HG03045 (cell line): Measurements from ENCODE around the gene CCL13.

Source experiments
- ATAC-seq: cut with Tn5 transposase; IDR thresholded peaks from one replicate; pipeline ENCODE4 v1.9.1; 2021; ENCODE audit warnings: mild to moderate bottlenecking, moderate library complexity; ENCODE audit not compliant: unreplicated experiment

Gene CCL13

GRCh38 chr17:34361478-34362061 is 5.3 kb downstream of the CCL13 start:
- ATAC-seq = no peak

GRCh38 chr17:34363183-34363661 is 6.9 kb downstream of the CCL13 start, which contains the start of gene CCL1:
CCL1 (minus strand) TSS chr17:34363233; CDS start chr17:34363161, 72 bp downstream.
- ATAC-seq = no peak

GRCh38 chr17:34364751-34365150 is 8.5 kb downstream of the CCL13 start:
- ATAC-seq = no peak

GRCh38 chr17:34365340-34365739 is 9.1 kb downstream of the CCL13 start:
- ATAC-seq = no peak

- ATAC-seq = no peak
Observed at GRCh38 chr17:34366010-34366409, 9.7 kb downstream of the CCL13 start.

- no peak for ATAC-seq
Observed at GRCh38 chr17:34366529-34367107, 10.3 kb downstream of the CCL13 start.

GRCh38 chr17:34367486-34368195 is 11.4 kb downstream of the CCL13 start:
- no peak for ATAC-seq

GRCh38 chr17:34368196-34368945 is 12.1 kb downstream of the CCL13 start:
- ATAC-seq = no peak

GRCh38 chr17:34368946-34369500 is 12.7 kb downstream of the CCL13 start:
- no peak for ATAC-seq

GRCh38 chr17:34369571-34369970 is 13.3 kb downstream of the CCL13 start:
- no peak for ATAC-seq

- no peak for ATAC-seq
Observed at GRCh38 chr17:34370376-34370996, 14.2 kb downstream of the CCL13 start.

GRCh38 chr17:34370997-34371395 is 14.7 kb downstream of the CCL13 start:
- ATAC-seq = peak; percentile 62

- ATAC-seq = no peak
Observed at GRCh38 chr17:34371405-34372100, 15.3 kb downstream of the CCL13 start.

GRCh38 chr17:34374457-34374856 is 18.2 kb downstream of the CCL13 start:
- no peak for ATAC-seq

GRCh38 chr17:34375426-34375997 is 19.2 kb downstream of the CCL13 start:
- ATAC-seq = no peak

GRCh38 chr17:34377078-34377823 is 21.0 kb downstream of the CCL13 start:
- no peak for ATAC-seq

- ATAC-seq = peak; percentile 62
Observed at GRCh38 chr17:34378664-34379101, 22.4 kb downstream of the CCL13 start.

GRCh38 chr17:34379868-34380267 is 23.6 kb downstream of the CCL13 start:
- ATAC-seq = no peak

- no peak for ATAC-seq
Observed at GRCh38 chr17:34382621-34383124, 26.4 kb downstream of the CCL13 start.
